A549 (cell line): Measurements from ENCODE around the gene RABAC1. TPM values are rescaled to one million over a fixed set of nuclear protein-coding genes. Genes with fewer than 3 reads are reported as not detected.
"Not testable (repeated sequence)": the region's sequence is repeated elsewhere in the genome, so short reads cannot be mapped to it uniquely, and the experiment has no call there.

Experiments used
- ATAC-seq, 2 experiments: fragments of 200-7000 bp in 1 of 2; fragments of >200 bp in 1 of 2; cut with Nextera tagmentation in 1 of 2; cut with Tn5 transposase in 1 of 2; 3 replicates each; pipeline versions ENCODE4 v1.8.0 to v1.9.1; 2018 to 2020; ENCODE audit warnings: mild to moderate bottlenecking in 1 of 2, moderate library complexity in 1 of 2
- CTCF ChIA-PET: fragments of 300-600 bp; sonication (Branson Sonifier 250); formaldehyde crosslinking; extraction: SDS; loops from one replicate; lab custom pipeline; 2021; ENCODE audit warnings: antibody characterized with exemption, inconsistent platforms; lab: Yijun Ruan, JAX
- POLR2A ChIA-PET: fragments of 350-600 bp; formaldehyde crosslinking; extraction: SDS; loops from one replicate; lab custom pipeline; 2021; ENCODE audit warnings: antibody characterized with exemption, inconsistent platforms; lab: Yijun Ruan, JAX
- DNase-seq, 2 experiments: peaks; one replicate each; pipeline versions ENCODE4 v3.0.0 to v3.0.0-alpha.2; 2011 to 2016; ENCODE audit warnings: low read depth in 1 of 2, low spot score in 1 of 2
- FAIRE-seq: peaks from 2 replicates; lab custom pipeline; 2011; peaks lifted over from hg19 to GRCh38; lab: Jason Lieb, UNC
- H3K27ac ChIP-seq, 2 experiments: fragments of >200 bp; sonication (Bioruptor Twin); formaldehyde crosslinking; 3 replicates each; pipeline ENCODE4 v1.5.1; 2016 to 2017
- H3K4me1 ChIP-seq: fragments of >200 bp; sonication (Bioruptor Twin); formaldehyde crosslinking; 3 replicates; pipeline ENCODE4 v1.6.1; 2016
- H3K4me2 ChIP-seq: fragments of >200 bp; sonication (Bioruptor Twin); formaldehyde crosslinking; 3 replicates; pipeline ENCODE4 v1.6.1; 2016
- H3K4me3 ChIP-seq: fragments of >200 bp; sonication (Bioruptor Twin); formaldehyde crosslinking; 3 replicates; pipeline ENCODE4 v1.5.1; 2016
- H3K9me3 ChIP-seq: fragments of >200 bp; sonication (Bioruptor Twin); formaldehyde crosslinking; 3 replicates; pipeline ENCODE4 v1.6.1; 2016
- ATOH8 ChIP-seq: fragments of 250-450 bp; sonication (Bioruptor Pico); IDR thresholded peaks from 2 replicates; pipeline ENCODE4 v1.5.0; 2020; ENCODE audit warnings: low read depth, mild to moderate bottlenecking, moderate library complexity
- BCL3 ChIP-seq: fragments of >200 bp; sonication (Bioruptor Twin); formaldehyde crosslinking; IDR thresholded peaks from 3 replicates; pipeline ENCODE4 v1.6.1; 2016
- CBX8 ChIP-seq: fragments of 200-600 bp; sonication (generic); IDR thresholded peaks from 2 replicates; pipeline ENCODE4 v1.6.1; 2016
- EHMT2 ChIP-seq: fragments of 200-600 bp; sonication (generic); IDR thresholded peaks from 2 replicates; pipeline ENCODE4 v1.6.1; 2016; ENCODE audit warnings: antibody characterized with exemption, low read depth, mild to moderate bottlenecking, moderate library complexity
- FOSB ChIP-seq: fragments of 250-450 bp; sonication (Bioruptor Pico); IDR thresholded peaks from 2 replicates; pipeline ENCODE4 v1.5.0; 2020; ENCODE audit warnings: mild to moderate bottlenecking, moderate library complexity
- FOSL2 ChIP-seq, 2 experiments: fragments of 450-650 bp in 1 of 2; fragments of >200 bp in 1 of 2; sonication (Bioruptor Twin) in 1 of 2; formaldehyde crosslinking; IDR thresholded peaks; 2 replicates each; pipeline versions ENCODE4 v1.5.0 to v1.6.1; 2016 to 2020; ENCODE audit warnings: mild to moderate bottlenecking in 1 of 2, moderate library complexity in 1 of 2
- FOXS1 ChIP-seq: fragments of 250-450 bp; sonication (Bioruptor Pico); IDR thresholded peaks from 2 replicates; pipeline ENCODE4 v1.5.0; 2020; ENCODE audit warnings: mild to moderate bottlenecking, moderate library complexity
- HES2 ChIP-seq: fragments of >200 bp; sonication (Bioruptor Twin); formaldehyde crosslinking; IDR thresholded peaks from 2 replicates; pipeline ENCODE4 v1.6.1; 2016
- HEYL ChIP-seq: fragments of 250-450 bp; sonication (Bioruptor Pico); IDR thresholded peaks from 2 replicates; pipeline ENCODE4 v1.8.0; 2021; ENCODE audit warnings: mild to moderate bottlenecking, moderate library complexity
- JUN ChIP-seq, 2 experiments: fragments of >200 bp; sonication (Bioruptor Twin); formaldehyde crosslinking; IDR thresholded peaks; 2 replicates in 1 of 2; 3 replicates in 1 of 2; pipeline ENCODE4 v1.6.1; 2016 to 2017
- KDM1A ChIP-seq: fragments of 200-600 bp; sonication (generic); IDR thresholded peaks from 2 replicates; pipeline ENCODE4 v1.6.1; 2016; ENCODE audit warnings: low read depth, mild to moderate bottlenecking
- KDM5A ChIP-seq: fragments of 200-600 bp; sonication (generic); IDR thresholded peaks from 2 replicates; pipeline ENCODE4 v1.6.1; 2016; ENCODE audit warnings: antibody characterized with exemption, mild to moderate bottlenecking
- MAFK ChIP-seq: fragments of 450-650 bp; IDR thresholded peaks from 2 replicates; pipeline ENCODE4 v1.6.1; 2014; ENCODE audit not compliant: partially characterized antibody
- MYC ChIP-seq: IDR thresholded peaks from 2 replicates; pipeline ENCODE4 v1.6.1; 2012; ENCODE audit warnings: mild to moderate bottlenecking, inconsistent platforms, low read length, improper control_type of control experiment, borderline replicate concordance
- NR3C1 ChIP-seq: fragments of >200 bp; sonication (Bioruptor Twin); formaldehyde crosslinking; IDR thresholded peaks from 3 replicates; pipeline ENCODE4 v1.6.1; 2017
- PBX3 ChIP-seq: IDR thresholded peaks from 2 replicates; pipeline ENCODE4 v1.6.1; 2012
- RNF2 ChIP-seq: fragments of 200-600 bp; sonication (generic); IDR thresholded peaks from 2 replicates; pipeline ENCODE4 v1.6.1; 2016; ENCODE audit warnings: low read depth, mild to moderate bottlenecking, antibody characterized with exemption, moderate library complexity, borderline replicate concordance
- SREBF2 ChIP-seq: fragments of 450-650 bp; IDR thresholded peaks from 2 replicates; pipeline ENCODE4 v1.6.1; 2014; ENCODE audit warnings: mild to moderate bottlenecking, moderate library complexity
- TP53 ChIP-seq: fragments of 250-450 bp; sonication (Bioruptor Pico); IDR thresholded peaks from 2 replicates; pipeline ENCODE4 v1.5.0; 2021; ENCODE audit warnings: mild to moderate bottlenecking, moderate library complexity
- ZFP36 ChIP-seq: fragments of 450-650 bp; IDR thresholded peaks from 2 replicates; pipeline ENCODE4 v1.6.1; 2014; ENCODE audit warnings: borderline replicate concordance; ENCODE audit not compliant: partially characterized antibody
- WGBS: methylation state at CpG from one replicate; pipeline ENCODE4 v1.1.6; 2017; ENCODE audit errors: missing lambda C conversion rate; 5-methylcytosine and 5-hydroxymethylcytosine counted together
- polyA plus RNA-seq, 4 experiments: library from polyadenylated mRNA; depleted of rRNA in 3 of 4; stranded (reverse); fragments of >200 nt; fragmentation: RNase III in 1 of 4; extraction: RNeasy Plus Mini Kit Qiagen cat#74134 plus additional on column Dnase treatment in 1 of 4; gene quantifications; 2 replicates in 3 of 4; 3 replicates in 1 of 4; pipeline ENCODE4 v1.2.3, GENCODE V29; 2011 to 2017

The RABAC1 gene
- polyA plus RNA-seq, 2 of the 4 experiments (the other 2 are of a cell fraction): 117 to 247 TPM

- no peak for TF ChIP-seq BCL3
- no peak for TF ChIP-seq CBX8
These were observed 43.2 kb downstream of the RABAC1 start (continued) for GRCh38 chr19:41915776-41916414.

- no peak for DNase-seq
- POLR2A ChIA-PET: no interaction called here
- no peaks in the 10 kb centered on the region for H3K9me3 ChIP-seq
- peak overlapping the region in 1 of 2 experiments; percentile 25; a peak in 2 of 6 replicates for H3K27ac ChIP-seq
- no peak for FAIRE-seq
- no peak for ATAC-seq
- CTCF ChIA-PET: no interaction called here
- WGBS: 28% methylated on average over 31 of the region's 38 CpGs
- H3K4me2 ChIP-seq: peak overlapping the region; percentile 85
- TF ChIP-seq ZFP36: peak; percentile 18
- no peak for TF ChIP-seq KDM5A
- no peak for TF ChIP-seq EHMT2
- TF ChIP-seq NR3C1: no peak
- TF ChIP-seq FOSB (CRISPR knock-in tag): no peak
- peaks cover 17% of the 10 kb centered on the region for H3K4me1 ChIP-seq
- H3K4me3 ChIP-seq: peak overlapping the region; percentile 34
These were observed 43.9 kb downstream of the RABAC1 start for GRCh38 chr19:41915021-41915775.

- POLR2A ChIA-PET, ATAC-seq: not testable (repeated sequence)
These were observed 44.7 kb downstream of the RABAC1 start for GRCh38 chr19:41914424-41914834.

GRCh38 chr19:41913538-41914423 is 45.3 kb downstream of the RABAC1 start:
- H3K27ac ChIP-seq: peak overlapping the region in 1 of 2 experiments; percentile 1; a peak in 1 of 6 replicates
- DNase-seq: no peak
- FAIRE-seq: no peak
- TF ChIP-seq JUN (IDR thresholded peaks at IDR 0.05): no peak
- TF ChIP-seq HEYL (CRISPR knock-in tag): no peak
- H3K4me2 ChIP-seq: peak overlapping the region; percentile 46
- peaks cover 17% of the 10 kb centered on the region for H3K4me1 ChIP-seq
- H3K9me3 ChIP-seq: no peaks in the 10 kb centered on the region
- ChIA-PET POLR2A (no interaction called here), CTCF (no interaction called here)
- no peak overlapping the region for H3K4me3 ChIP-seq
- WGBS: 35% methylated on average over 19 of the region's 21 CpGs
- ATAC-seq: peak; percentile 0 to 23; a peak in 3 of 6 replicates

More at GRCh38 chr19:41914424-41914834, 44.7 kb downstream of the RABAC1 start:
- H3K9me3 ChIP-seq, DNase-seq, H3K4me3 ChIP-seq, H3K4me2 ChIP-seq, H3K27ac ChIP-seq, CTCF ChIA-PET, FAIRE-seq: not testable (repeated sequence)
- WGBS: 4% methylated on average over 2 of the region's 5 CpGs
- peaks cover 17% of the 10 kb centered on the region for H3K4me1 ChIP-seq

GRCh38 chr19:41912899-41913537 is 46.1 kb downstream of the RABAC1 start:
- peaks cover 17% of the 10 kb centered on the region for H3K4me1 ChIP-seq
- H3K9me3 ChIP-seq: no peaks in the 10 kb centered on the region
- 30% methylated on average over 37 of the region's 51 CpGs for WGBS
- CTCF ChIA-PET: interaction anchor here (1.0 kb wide), 1 partner anchor 78 kb away, joined by 3 read pairs; no protein-coding TSS in a partner anchor
- no peak for DNase-seq
- H3K27ac ChIP-seq: peak overlapping the region in 1 of 2 experiments; percentile 1; a peak in 1 of 6 replicates
- no peak overlapping the region for H3K4me3 ChIP-seq
- H3K4me2 ChIP-seq: peak overlapping the region; percentile 46
- peak; percentile 17 to 61; a peak in 5 of 6 replicates for ATAC-seq
- FAIRE-seq: no peak
- POLR2A ChIA-PET: interaction anchor here (1.1 kb wide), 1 partner anchor 40 kb away, joined by 4 read pairs; no protein-coding TSS in a partner anchor
- TF ChIP-seq KDM5A: no peak
- TF ChIP-seq ZFP36: no peak
- TF ChIP-seq MAFK: no peak
- TF ChIP-seq SREBF2: no peak
- TF ChIP-seq RNF2: no peak
- TF ChIP-seq MYC: no peak
- no peak for TF ChIP-seq PBX3
- no peak for TF ChIP-seq TP53
- no peak for TF ChIP-seq KDM1A
- no peak for TF ChIP-seq HES2
- TF ChIP-seq FOSB (CRISPR knock-in tag): no peak
- no peak for TF ChIP-seq FOSL2 (IDR thresholded peaks at IDR 0.05)
- TF ChIP-seq FOSL2 (CRISPR knock-in tag; IDR thresholded peaks at IDR 0.05): no peak
- TF ChIP-seq ATOH8 (CRISPR knock-in tag): no peak
- no peak for TF ChIP-seq FOXS1 (CRISPR knock-in tag)
